DND-41 (cell line): ENCODE measurements around the gene KRTAP2-4.

Source experiments
- CTCF ChIP-seq: IDR thresholded peaks from 2 replicates; pipeline ENCODE4 v1.5.1; 2012; ENCODE audit warnings: borderline replicate concordance, low read length, moderate library complexity, mild to moderate bottlenecking; ENCODE audit not compliant: poor library complexity, severe bottlenecking; ENCODE audit errors: extremely low read depth
- EZH2 ChIP-seq: IDR thresholded peaks from 3 replicates; pipeline ENCODE4 v1.6.1; 2012; ENCODE audit warnings: borderline replicate concordance, low read depth, mild to moderate bottlenecking, moderate library complexity, low read length, inconsistent platforms; ENCODE audit not compliant: severe bottlenecking

- TF ChIP-seq CTCF (no peak), EZH2 (no peak)
Observed at GRCh38 chr17:41076788-41077187, 11.1 kb upstream of the KRTAP2-4 start.
